Endothelial cell of umbilical vein (primary cell): ENCODE data around the gene DCHS1. TPM values are rescaled to one million over a fixed set of nuclear protein-coding genes. Genes with fewer than 3 reads are reported as not detected.

ENCODE experiments used
- BruUV-seq: library from RNA; stranded (reverse); fragments of 400-500 nt; replicated peaks from 2 replicates; lab custom pipeline; 2021; lab: Mats Ljungman, UMichigan
- CTCF ChIA-PET: fragments of 300-600, 350-600 bp; sonication (Branson Sonifier 250); formaldehyde crosslinking; loops from one replicate; lab custom pipeline; 2021; ENCODE audit warnings: antibody characterized with exemption, inconsistent platforms; lab: Charles Lee
- POLR2A ChIA-PET: fragments of 300-600, 350-600 bp; sonication (Branson Sonifier 250); formaldehyde crosslinking; loops from one replicate; lab custom pipeline; 2021; ENCODE audit warnings: antibody characterized with exemption, inconsistent platforms; lab: Charles Lee
- DNase-seq: peaks from one replicate; pipeline ENCODE4 v3.0.0-alpha.2; 2011; ENCODE audit warnings: low read depth, low spot score
- FAIRE-seq: peaks from 2 replicates; lab custom pipeline; 2011; peaks lifted over from hg19 to GRCh38; lab: Jason Lieb, UNC
- H2AFZ ChIP-seq: 2 replicates; pipeline ENCODE4 v1.6.0; 2012; ENCODE audit warnings: low read depth, low read length, control low read depth, inconsistent platforms
- H3K27ac ChIP-seq: 2 replicates; pipeline ENCODE4 v1.5.1; 2011; ENCODE audit warnings: low read depth, mild to moderate bottlenecking, control low read depth, low read length, moderate library complexity; ENCODE audit not compliant: insufficient read depth
- H3K27me3 ChIP-seq, 2 experiments: 2 replicates each; pipeline versions ENCODE4 v1.6.0 to v1.6.1; 2011; ENCODE audit warnings: low read length in 2 of 2, mixed read lengths in 1 of 2; ENCODE audit not compliant: control insufficient read depth in 2 of 2, insufficient read depth in 2 of 2
- H3K36me3 ChIP-seq, 2 experiments: 2 replicates in 1 of 2; 3 replicates in 1 of 2; pipeline ENCODE4 v1.5.1; 2011; ENCODE audit warnings: low read length in 2 of 2, mild to moderate bottlenecking in 1 of 2, moderate library complexity in 1 of 2; ENCODE audit not compliant: control insufficient read depth in 2 of 2, insufficient read depth in 2 of 2; ENCODE audit errors: extremely low read depth in 1 of 2
- H3K4me1 ChIP-seq: 3 replicates; pipeline ENCODE4 v1.5.1; 2011; ENCODE audit warnings: mild to moderate bottlenecking, low read length; ENCODE audit not compliant: control insufficient read depth, insufficient read depth; ENCODE audit errors: extremely low read depth
- H3K4me2 ChIP-seq: 2 replicates; pipeline ENCODE4 v1.6.1; 2011; ENCODE audit warnings: low read length, control low read depth, mixed read lengths; ENCODE audit not compliant: insufficient read depth
- H3K4me3 ChIP-seq, 3 experiments: fragments of 200-600 bp in 1 of 3; sonication (generic), shearing (Covaris generic) in 1 of 3; replicated peaks in 1 of 3; 2 replicates each; pipeline ENCODE4 v1.5.1; 2011 to 2016; ENCODE audit warnings: control low read depth in 3 of 3, low read length in 3 of 3, mild to moderate bottlenecking in 2 of 3, inconsistent platforms in 1 of 3, low read depth in 1 of 3, moderate library complexity in 1 of 3; ENCODE audit not compliant: insufficient read depth in 1 of 3
- H3K79me2 ChIP-seq: 2 replicates; pipeline ENCODE4 v1.6.0; 2012; ENCODE audit warnings: low read length, inconsistent platforms; ENCODE audit not compliant: control insufficient read depth, insufficient read depth
- H3K9ac ChIP-seq: replicated peaks from 2 replicates; pipeline ENCODE3; 2011; ENCODE audit warnings: low read length, control low read depth; ENCODE audit not compliant: insufficient read depth; ENCODE audit errors: extremely low read depth
- H3K9me1 ChIP-seq: replicated peaks from 3 replicates; pipeline ENCODE4 v1.6.0; 2011; ENCODE audit warnings: mild to moderate bottlenecking, low read length; ENCODE audit not compliant: control insufficient read depth, insufficient read depth; ENCODE audit errors: extremely low read depth
- H3K9me3 ChIP-seq: replicated peaks from 2 replicates; pipeline ENCODE4 v1.5.1; 2012; ENCODE audit warnings: low read length, inconsistent platforms; ENCODE audit not compliant: control insufficient read depth, insufficient read depth
- H4K20me1 ChIP-seq: replicated peaks from 2 replicates; pipeline ENCODE3; 2011; ENCODE audit warnings: mild to moderate bottlenecking, low read length; ENCODE audit not compliant: control insufficient read depth, insufficient read depth; ENCODE audit errors: extremely low read depth
- EZH2 ChIP-seq: IDR thresholded peaks from 2 replicates; pipeline ENCODE4 v1.6.1; 2012; ENCODE audit warnings: borderline replicate concordance, low read depth, mild to moderate bottlenecking, moderate library complexity, low read length, inconsistent platforms; ENCODE audit not compliant: severe bottlenecking
- FOS ChIP-seq: IDR thresholded peaks from 2 replicates; pipeline ENCODE4 v1.6.1; 2011; ENCODE audit warnings: mild to moderate bottlenecking, low read length, moderate library complexity, borderline replicate concordance; ENCODE audit not compliant: insufficient read depth
- GATA2 ChIP-seq: IDR thresholded peaks from 2 replicates; pipeline ENCODE4 v1.7.0; 2011; ENCODE audit warnings: low read depth, mild to moderate bottlenecking, moderate library complexity, mixed read lengths, low read length; ENCODE audit not compliant: insufficient read length, insufficient read depth
- JUN ChIP-seq: IDR thresholded peaks from 2 replicates; pipeline ENCODE4 v1.6.1; 2011; ENCODE audit warnings: borderline replicate concordance, low read depth; ENCODE audit not compliant: insufficient read length, insufficient read depth
- MYC ChIP-seq: IDR thresholded peaks from one replicate; pipeline ENCODE4 v1.6.1; 2011; ENCODE audit warnings: mild to moderate bottlenecking, low read depth, low read length
- POLR2A ChIP-seq: IDR thresholded peaks from 2 replicates; pipeline ENCODE4 v1.6.1; 2012; ENCODE audit warnings: low read depth, mild to moderate bottlenecking, control low read depth, low read length
- POLR2AphosphoS5 ChIP-seq: IDR thresholded peaks from 2 replicates; pipeline ENCODE4 v1.6.1; 2012; ENCODE audit warnings: low read depth, mild to moderate bottlenecking, control low read depth, low read length, moderate library complexity; ENCODE audit not compliant: insufficient read depth
- dilution Hi-C: fragments of 300-500 bp; cut with MboI; formaldehyde crosslinking; loops from one replicate; pipeline ENCODE4 v1.15.0; 2019; ENCODE audit warnings: low sequenced_read_pairs; ENCODE audit not compliant: extremely low pct_ligation_motif_present
- intact Hi-C: fragments of 100-400 bp; cut with micrococcal nuclease; formaldehyde crosslinking; loops from one replicate; pipeline ENCODE4 v1.10.0; 2022
- polyA plus RNA-seq, 4 experiments: library from polyadenylated mRNA; depleted of rRNA in 3 of 4; stranded (reverse) in 3 of 4; unstranded in 1 of 4; fragments of >200 nt; gene quantifications; 2 replicates each; pipeline versions ENCODE4 v1.2.1 to v1.2.3, GENCODE V29; 2011 to 2012; ENCODE audit warnings: missing spikeins in 1 of 4
- total RNA-seq: library from RNA; stranded (reverse); gene quantifications from 2 replicates; pipeline ENCODE4 v1.2.3, GENCODE V29; 2021
- TF ChIP-seq, protein P1 (sequence below), 2 donors: IDR thresholded peaks; 1 replicate in 1 of 2; 2 replicates in 1 of 2; pipeline ENCODE4 v1.5.1; 2011; ENCODE audit warnings: low read length in 2 of 2, mild to moderate bottlenecking in 2 of 2, moderate library complexity in 2 of 2, control low read depth in 1 of 2, inconsistent platforms in 1 of 2, low read depth in 1 of 2; ENCODE audit not compliant: insufficient read depth in 1 of 2; ENCODE audit errors: extremely low read depth in 1 of 2
- TF ChIP-seq, protein P2 (sequence below): IDR thresholded peaks from 2 replicates; pipeline ENCODE4 v1.6.1; 2011; ENCODE audit not compliant: insufficient read depth, insufficient read length

DCHS1 gene
- total and polyA plus RNA-seq, 2 donors (not counting 3 experiments of a cell fraction or from before 2014, with no cell fraction given): 56.2 to 73.0 TPM

DNA sequence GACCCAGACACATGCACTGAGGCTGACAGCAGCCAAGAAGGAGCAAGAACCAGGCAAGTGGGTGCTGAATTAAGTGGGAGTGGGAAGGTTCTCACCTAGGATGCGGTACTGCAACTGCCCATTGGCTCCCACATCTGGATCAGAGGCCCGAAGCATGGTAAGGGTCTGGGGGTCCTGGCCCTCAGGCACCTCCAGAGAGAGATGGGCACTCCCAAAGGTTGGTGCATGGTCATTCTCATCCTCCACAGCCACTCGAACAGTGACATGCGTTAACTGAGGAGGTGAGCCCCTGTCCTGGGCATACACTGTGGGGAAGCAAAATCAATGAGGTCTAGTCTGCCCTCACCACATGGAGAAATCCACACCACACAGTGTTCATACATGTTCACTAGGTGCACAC, 27.1 kb downstream of the DCHS1 start:
- no peak overlapping the region for H3K27ac ChIP-seq
- H3K4me3 ChIP-seq: no peak overlapping the region
- dilution Hi-C loops (no loop called here), intact Hi-C loops (no loop called here)
- DNase-seq: no peak
- H3K9ac ChIP-seq: no peak overlapping the region
- BruUV-seq: no TSS peak
- H3K36me3 ChIP-seq: peaks cover 5 to 81% of the 10 kb centered on the region in 2 experiments
- no peak for TF ChIP-seq POLR2AphosphoS5
- no peak for TF ChIP-seq JUN
- TF ChIP-seq, protein P1, sequence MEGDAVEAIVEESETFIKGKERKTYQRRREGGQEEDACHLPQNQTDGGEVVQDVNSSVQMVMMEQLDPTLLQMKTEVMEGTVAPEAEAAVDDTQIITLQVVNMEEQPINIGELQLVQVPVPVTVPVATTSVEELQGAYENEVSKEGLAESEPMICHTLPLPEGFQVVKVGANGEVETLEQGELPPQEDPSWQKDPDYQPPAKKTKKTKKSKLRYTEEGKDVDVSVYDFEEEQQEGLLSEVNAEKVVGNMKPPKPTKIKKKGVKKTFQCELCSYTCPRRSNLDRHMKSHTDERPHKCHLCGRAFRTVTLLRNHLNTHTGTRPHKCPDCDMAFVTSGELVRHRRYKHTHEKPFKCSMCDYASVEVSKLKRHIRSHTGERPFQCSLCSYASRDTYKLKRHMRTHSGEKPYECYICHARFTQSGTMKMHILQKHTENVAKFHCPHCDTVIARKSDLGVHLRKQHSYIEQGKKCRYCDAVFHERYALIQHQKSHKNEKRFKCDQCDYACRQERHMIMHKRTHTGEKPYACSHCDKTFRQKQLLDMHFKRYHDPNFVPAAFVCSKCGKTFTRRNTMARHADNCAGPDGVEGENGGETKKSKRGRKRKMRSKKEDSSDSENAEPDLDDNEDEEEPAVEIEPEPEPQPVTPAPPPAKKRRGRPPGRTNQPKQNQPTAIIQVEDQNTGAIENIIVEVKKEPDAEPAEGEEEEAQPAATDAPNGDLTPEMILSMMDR (IDR thresholded peaks at IDR 0.05; ENCODE audit: extremely low read depth in 1 of 2, insufficient read depth in 1 of 2, low read depth in 1 of 2, low read length in 2 of 2): no peak
- no peak for TF ChIP-seq MYC
- TF ChIP-seq GATA2: no peak
- TF ChIP-seq, protein P2, sequence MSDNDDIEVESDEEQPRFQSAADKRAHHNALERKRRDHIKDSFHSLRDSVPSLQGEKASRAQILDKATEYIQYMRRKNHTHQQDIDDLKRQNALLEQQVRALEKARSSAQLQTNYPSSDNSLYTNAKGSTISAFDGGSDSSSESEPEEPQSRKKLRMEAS: no peak
- no peak for TF ChIP-seq POLR2A
- no peak for TF ChIP-seq EZH2
- TF ChIP-seq FOS: no peak
- FAIRE-seq: no peak
- ChIA-PET CTCF (no interaction called here), POLR2A (no interaction called here)
- H3K79me2 ChIP-seq: no peaks in the 10 kb centered on the region
- no peak overlapping the region for H2AFZ ChIP-seq
- H3K4me2 ChIP-seq: no peak overlapping the region
- no peaks in the 10 kb centered on the region for H3K27me3 ChIP-seq
- H4K20me1 ChIP-seq: no peaks in the 10 kb centered on the region
- H3K9me3 ChIP-seq: no peaks in the 10 kb centered on the region
- no peaks in the 10 kb centered on the region for H3K4me1 ChIP-seq
- no peaks in the 10 kb centered on the region for H3K9me1 ChIP-seq
